HepG2 (cell line): Measurements from ENCODE around the gene NOL12. TPM values are rescaled to one million over a fixed set of nuclear protein-coding genes. Genes with fewer than 3 reads are reported as not detected.

Experiments used
- BRCA1 ChIP-seq: sonication (generic); formaldehyde crosslinking; IDR thresholded peaks from 2 replicates; pipeline ENCODE4 v1.4.0; 2020; ENCODE audit warnings: missing genetic modification reagents
- ELF3 ChIP-seq: IDR thresholded peaks from 2 replicates; pipeline ENCODE4 v1.6.1; 2016; ENCODE audit warnings: missing genetic modification reagents, missing compliant biosample characterization
- EZH2 ChIP-seq: conservative IDR thresholded peaks from 2 replicates; pipeline ENCODE4 v1.6.1; 2012; ENCODE audit warnings: mild to moderate bottlenecking, low read depth, low read length, moderate library complexity
- HNF4G ChIP-seq, 2 experiments: sonication (generic) in 1 of 2; formaldehyde crosslinking in 1 of 2; IDR thresholded peaks; 2 replicates each; pipeline versions ENCODE4 v1.4.0 to v1.6.1; 2011 to 2020; ENCODE audit warnings: borderline replicate concordance in 2 of 2, low read depth in 2 of 2, mild to moderate bottlenecking in 2 of 2, low read length in 1 of 2, missing genetic modification reagents in 1 of 2, moderate library complexity in 1 of 2
- MAZ ChIP-seq, 2 experiments: sonication (generic) in 1 of 2; formaldehyde crosslinking in 1 of 2; IDR thresholded peaks; 2 replicates each; pipeline versions ENCODE4 v1.5.0 to v1.6.1; 2012 to 2020; ENCODE audit warnings: low read depth in 2 of 2, mild to moderate bottlenecking in 2 of 2, borderline replicate concordance in 1 of 2, improper control_type of control experiment in 1 of 2, low read length in 1 of 2, missing genetic modification reagents in 1 of 2, moderate library complexity in 1 of 2
- NR2F6 ChIP-seq, 2 experiments: IDR thresholded peaks; 2 replicates each; pipeline ENCODE4 v1.6.1; 2016; ENCODE audit warnings: antibody characterized with exemption in 1 of 2, mild to moderate bottlenecking in 1 of 2
- SAP130 ChIP-seq: IDR thresholded peaks from 2 replicates; pipeline ENCODE4 v1.6.1; 2016; ENCODE audit warnings: low read depth
- SIX1 ChIP-seq: sonication (generic); formaldehyde crosslinking; IDR thresholded peaks from 2 replicates; pipeline ENCODE4 v1.4.0; 2020; ENCODE audit warnings: missing genetic modification reagents, borderline replicate concordance
- SIX4 ChIP-seq: sonication (generic); formaldehyde crosslinking; IDR thresholded peaks from 2 replicates; pipeline ENCODE4 v1.4.0; 2020; ENCODE audit warnings: missing genetic modification reagents
- ZFP62 ChIP-seq: sonication (generic); formaldehyde crosslinking; IDR thresholded peaks from 2 replicates; pipeline ENCODE4 v1.4.0; 2020; ENCODE audit warnings: missing genetic modification reagents
- ZFY ChIP-seq: sonication (generic); formaldehyde crosslinking; IDR thresholded peaks from 2 replicates; pipeline ENCODE4 v1.4.0; 2020; ENCODE audit warnings: missing genetic modification reagents
- ZMYM3 ChIP-seq: sonication (generic); formaldehyde crosslinking; IDR thresholded peaks from 2 replicates; pipeline ENCODE4 v1.5.1; 2020; ENCODE audit warnings: mild to moderate bottlenecking, missing genetic modification reagents
- ZNF232 ChIP-seq: sonication (generic); formaldehyde crosslinking; IDR thresholded peaks from 2 replicates; pipeline ENCODE4 v1.4.0; 2020; ENCODE audit warnings: missing genetic modification reagents, borderline replicate concordance
- ZNF530 ChIP-seq: sonication (generic); formaldehyde crosslinking; IDR thresholded peaks from 2 replicates; pipeline ENCODE4 v1.5.0; 2020; ENCODE audit warnings: low read depth, mild to moderate bottlenecking, missing genetic modification reagents
- ZNF598 ChIP-seq: sonication (generic); formaldehyde crosslinking; IDR thresholded peaks from 2 replicates; pipeline ENCODE4 v1.5.1; 2020; ENCODE audit warnings: mild to moderate bottlenecking, missing genetic modification reagents, borderline replicate concordance
- ZNF720 ChIP-seq: sonication (generic); formaldehyde crosslinking; IDR thresholded peaks from 2 replicates; pipeline ENCODE4 v1.4.0; 2020; ENCODE audit warnings: missing genetic modification reagents
- polyA plus RNA-seq, 8 experiments: library from polyadenylated mRNA; depleted of rRNA in 3 of 8; stranded (reverse) in 7 of 8; unstranded in 1 of 8; fragments of >200 nt; fragmentation: Illumina TruSeq in 4 of 8; extraction: Trizol in 4 of 8; gene quantifications; 2 replicates each; pipeline versions ENCODE4 v1.2.1 to v1.2.3, GENCODE V29; 2011 to 2016; ENCODE audit warnings: low read depth in 4 of 8, missing spikeins in 1 of 8, mixed read lengths in 1 of 8; ENCODE audit not compliant: insufficient read depth in 1 of 8
- total RNA-seq, 5 experiments: library from RNA; depleted of rRNA; stranded (reverse); fragments of >200 nt; fragmentation: Illumina TruSeq; extraction: Trizol; gene quantifications; 2 replicates each; pipeline ENCODE4 v1.2.3, GENCODE V29; 2016; ENCODE audit warnings: low read depth in 1 of 5
- TF ChIP-seq, protein P1 (sequence below): sonication (generic); formaldehyde crosslinking; IDR thresholded peaks from 2 replicates; pipeline ENCODE4 v1.4.0; 2020; ENCODE audit warnings: mild to moderate bottlenecking, missing genetic modification reagents
- TF ChIP-seq, protein P2 (sequence below): IDR thresholded peaks from 2 replicates; pipeline ENCODE4 v1.6.1; 2016; ENCODE audit warnings: mild to moderate bottlenecking, missing biosample characterization, missing genetic modification reagents
- TF ChIP-seq, protein P3 (sequence below): sonication (generic); formaldehyde crosslinking; IDR thresholded peaks from 2 replicates; pipeline ENCODE4 v1.4.0; 2020; ENCODE audit warnings: missing genetic modification reagents, borderline replicate concordance

The NOL12 gene
- total and polyA plus RNA-seq, 2 of the 13 experiments (the other 11 are each of a cell fraction or from before 2014, with no cell fraction given): 14.3 to 31.4 TPM

DNA sequence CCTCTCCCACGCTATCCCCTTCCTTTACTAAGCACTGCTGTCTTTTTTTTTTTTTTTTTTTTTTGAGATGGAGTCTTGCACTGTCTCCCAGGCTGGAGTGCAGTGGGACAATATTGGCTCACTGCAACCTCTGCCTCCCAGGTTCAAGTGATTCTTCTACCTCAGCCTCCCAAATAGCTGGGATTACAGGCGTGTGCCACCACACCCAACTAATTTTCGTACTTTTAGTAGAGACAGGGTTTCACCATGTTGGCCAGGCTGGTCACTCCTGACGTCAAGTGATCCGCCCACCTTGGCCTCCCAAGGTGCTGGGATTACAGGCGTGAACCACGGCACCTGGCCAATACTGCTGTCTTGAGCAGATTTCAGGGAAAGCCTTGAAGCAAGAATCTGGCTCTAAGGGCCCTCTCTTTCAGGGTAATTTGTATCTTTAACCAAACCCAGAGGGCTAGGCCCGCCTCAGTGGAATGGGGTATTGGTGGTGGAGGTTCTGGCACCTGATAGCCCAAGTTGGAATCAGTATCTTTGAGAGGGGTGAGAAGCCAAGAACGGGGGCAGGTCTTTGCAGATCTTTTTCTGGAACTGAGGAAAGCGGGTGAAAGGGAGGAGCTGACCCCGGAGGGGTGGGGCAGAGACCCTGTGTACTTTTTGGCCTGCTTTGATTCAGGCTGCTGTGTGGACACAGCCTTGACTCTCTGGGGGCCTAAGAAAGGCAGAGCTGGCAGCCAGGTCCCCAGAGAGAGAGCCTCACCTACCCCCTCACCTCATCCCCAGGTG, 47.7 kb downstream of the NOL12 start (continued):
- TF ChIP-seq, protein P1, sequence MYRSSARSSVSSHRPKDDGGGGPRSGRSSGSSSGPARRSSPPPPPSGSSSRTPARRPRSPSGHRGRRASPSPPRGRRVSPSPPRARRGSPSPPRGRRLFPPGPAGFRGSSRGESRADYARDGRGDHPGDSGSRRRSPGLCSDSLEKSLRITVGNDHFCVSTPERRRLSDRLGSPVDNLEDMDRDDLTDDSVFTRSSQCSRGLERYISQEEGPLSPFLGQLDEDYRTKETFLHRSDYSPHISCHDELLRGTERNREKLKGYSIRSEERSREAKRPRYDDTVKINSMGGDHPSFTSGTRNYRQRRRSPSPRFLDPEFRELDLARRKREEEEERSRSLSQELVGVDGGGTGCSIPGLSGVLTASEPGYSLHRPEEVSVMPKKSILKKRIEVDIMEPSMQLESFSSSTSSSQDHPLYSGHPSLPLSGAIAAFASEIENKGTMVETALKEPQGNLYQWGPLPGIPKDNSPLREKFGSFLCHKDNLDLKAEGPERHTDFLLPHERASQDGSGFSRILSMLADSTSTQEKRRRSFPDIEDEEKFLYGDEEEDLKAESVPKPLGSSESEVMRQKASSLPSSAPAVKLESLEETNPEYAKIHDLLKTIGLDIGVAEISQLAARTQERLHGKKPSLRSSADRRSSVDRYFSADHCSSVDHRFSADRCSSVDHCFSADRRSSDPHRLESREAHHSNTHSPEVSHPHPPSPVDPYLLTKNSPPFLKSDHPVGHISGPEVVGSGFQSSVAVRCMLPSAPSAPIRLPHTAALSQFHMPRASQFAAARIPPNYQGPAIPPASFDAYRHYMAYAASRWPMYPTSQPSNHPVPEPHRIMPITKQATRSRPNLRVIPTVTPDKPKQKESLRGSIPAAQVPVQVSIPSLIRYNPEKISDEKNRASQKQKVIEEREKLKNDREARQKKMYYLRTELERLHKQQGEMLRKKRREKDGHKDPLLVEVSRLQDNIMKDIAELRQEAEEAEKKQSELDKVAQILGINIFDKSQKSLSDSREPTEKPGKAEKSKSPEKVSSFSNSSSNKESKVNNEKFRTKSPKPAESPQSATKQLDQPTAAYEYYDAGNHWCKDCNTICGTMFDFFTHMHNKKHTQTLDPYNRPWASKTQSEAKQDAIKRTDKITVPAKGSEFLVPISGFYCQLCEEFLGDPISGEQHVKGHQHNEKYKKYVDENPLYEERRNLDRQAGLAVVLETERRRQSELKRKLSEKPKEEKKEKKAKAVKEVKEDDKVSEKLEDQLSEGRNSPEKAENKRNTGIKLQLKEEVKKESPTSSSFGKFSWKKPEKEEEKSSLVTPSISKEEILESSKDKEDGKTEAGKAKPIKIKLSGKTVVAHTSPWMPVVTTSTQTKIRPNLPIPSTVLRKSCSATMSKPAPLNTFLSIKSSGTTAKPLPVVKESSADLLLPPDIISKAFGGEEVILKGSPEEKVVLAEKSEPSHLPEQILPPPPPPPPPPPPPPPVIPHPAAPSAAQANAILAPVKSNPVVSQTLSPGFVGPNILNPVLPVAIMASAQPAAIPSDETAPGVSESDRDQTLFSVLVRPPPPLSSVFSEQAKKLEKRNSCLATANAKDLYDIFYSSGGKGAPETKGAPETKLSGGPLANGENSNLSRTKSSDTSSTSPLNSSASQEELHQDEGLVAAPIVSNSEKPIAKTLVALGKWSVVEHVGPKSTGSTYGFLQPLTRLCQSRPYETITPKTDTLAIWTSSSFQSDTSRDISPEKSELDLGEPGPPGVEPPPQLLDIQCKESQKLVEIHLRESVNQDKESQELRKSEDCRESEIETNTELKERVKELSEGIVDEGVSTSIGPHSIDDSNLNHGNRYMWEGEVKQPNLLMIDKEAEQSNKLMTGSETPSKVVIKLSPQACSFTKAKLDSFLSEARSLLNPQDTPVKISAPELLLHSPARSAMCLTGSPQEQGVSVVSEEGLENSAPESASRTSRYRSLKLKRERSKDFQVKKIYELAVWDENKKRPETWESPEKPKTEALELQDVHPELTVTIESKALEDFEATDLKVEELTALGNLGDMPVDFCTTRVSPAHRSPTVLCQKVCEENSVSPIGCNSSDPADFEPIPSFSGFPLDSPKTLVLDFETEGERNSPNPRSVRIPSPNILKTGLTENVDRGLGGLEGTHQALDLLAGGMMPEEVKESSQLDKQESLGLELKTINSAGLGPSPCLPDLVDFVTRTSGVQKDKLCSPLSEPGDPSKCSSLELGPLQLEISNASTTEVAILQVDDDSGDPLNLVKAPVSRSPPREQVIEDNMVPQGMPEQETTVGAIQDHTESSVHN (CRISPR knock-in tag): no peak
- TF ChIP-seq NR2F6 (IDR thresholded peaks at IDR 0.05) (peak; percentile 57), NR2F6 (CRISPR knock-in tag; IDR thresholded peaks at IDR 0.05) (peak; percentile 68), SAP130 (CRISPR knock-in tag) (peak; percentile 20; the same call in 1 of the 2 replicates), SIX4 (CRISPR knock-in tag) (no peak), ZNF530 (CRISPR knock-in tag) (no peak), ELF3 (no peak), MAZ (IDR thresholded peaks at IDR 0.05; ENCODE audit: borderline replicate concordance, low read depth, low read length) (no peak), MAZ (CRISPR knock-in tag; IDR thresholded peaks at IDR 0.05; ENCODE audit: low read depth) (0 out of 2 replicates have a peak, but pooled peaks have one; percentile 26), ZNF232 (no peak), EZH2 (no peak), ZNF598 (no peak), HNF4G (IDR thresholded peaks at IDR 0.05; ENCODE audit: borderline replicate concordance, low read depth, low read length) (no peak), HNF4G (CRISPR knock-in tag; IDR thresholded peaks at IDR 0.05; ENCODE audit: borderline replicate concordance, low read depth) (no peak), ZNF720 (CRISPR knock-in tag) (no peak), ZFP62 (CRISPR knock-in tag) (no peak), BRCA1 (CRISPR knock-in tag) (no peak), SIX1 (CRISPR knock-in tag) (no peak), ZFY (peak; percentile 39; the same call in 1 of the 2 replicates), ZMYM3 (0 out of 2 replicates have a peak, but pooled peaks have one; percentile 35)
- TF ChIP-seq, protein P2, sequence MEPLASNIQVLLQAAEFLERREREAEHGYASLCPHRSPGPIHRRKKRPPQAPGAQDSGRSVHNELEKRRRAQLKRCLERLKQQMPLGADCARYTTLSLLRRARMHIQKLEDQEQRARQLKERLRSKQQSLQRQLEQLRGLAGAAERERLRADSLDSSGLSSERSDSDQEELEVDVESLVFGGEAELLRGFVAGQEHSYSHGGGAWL (CRISPR knock-in tag): no peak
- TF ChIP-seq, protein P3, sequence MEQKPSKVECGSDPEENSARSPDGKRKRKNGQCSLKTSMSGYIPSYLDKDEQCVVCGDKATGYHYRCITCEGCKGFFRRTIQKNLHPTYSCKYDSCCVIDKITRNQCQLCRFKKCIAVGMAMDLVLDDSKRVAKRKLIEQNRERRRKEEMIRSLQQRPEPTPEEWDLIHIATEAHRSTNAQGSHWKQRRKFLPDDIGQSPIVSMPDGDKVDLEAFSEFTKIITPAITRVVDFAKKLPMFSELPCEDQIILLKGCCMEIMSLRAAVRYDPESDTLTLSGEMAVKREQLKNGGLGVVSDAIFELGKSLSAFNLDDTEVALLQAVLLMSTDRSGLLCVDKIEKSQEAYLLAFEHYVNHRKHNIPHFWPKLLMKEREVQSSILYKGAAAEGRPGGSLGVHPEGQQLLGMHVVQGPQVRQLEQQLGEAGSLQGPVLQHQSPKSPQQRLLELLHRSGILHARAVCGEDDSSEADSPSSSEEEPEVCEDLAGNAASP (CRISPR knock-in tag): no peak
